Activated CD4-positive, alpha-beta T cell treated with anti-CD3 and anti-CD28 coated beads, Interleukin-2, amount 50 U/mL, for 48 hours (primary cell): Measurements from ENCODE around the gene HDAC1.

Source experiments
- DNase-seq, 2 experiments: peaks; one replicate each; pipeline ENCODE4 v3.0.0-alpha.2; 2020

The HDAC1 gene

GRCh38 chr1:32380057-32380456 lies 88.2 kb downstream of the HDAC1 start:
- DNase-seq = no peak
